ENCODE results near the gene RNASE3.

- no peak for TF ChIP-seq EZH2 (IDR thresholded peaks at IDR 0.05; ENCODE audit: borderline replicate concordance, low read length)
- TF ChIP-seq, protein P1, sequence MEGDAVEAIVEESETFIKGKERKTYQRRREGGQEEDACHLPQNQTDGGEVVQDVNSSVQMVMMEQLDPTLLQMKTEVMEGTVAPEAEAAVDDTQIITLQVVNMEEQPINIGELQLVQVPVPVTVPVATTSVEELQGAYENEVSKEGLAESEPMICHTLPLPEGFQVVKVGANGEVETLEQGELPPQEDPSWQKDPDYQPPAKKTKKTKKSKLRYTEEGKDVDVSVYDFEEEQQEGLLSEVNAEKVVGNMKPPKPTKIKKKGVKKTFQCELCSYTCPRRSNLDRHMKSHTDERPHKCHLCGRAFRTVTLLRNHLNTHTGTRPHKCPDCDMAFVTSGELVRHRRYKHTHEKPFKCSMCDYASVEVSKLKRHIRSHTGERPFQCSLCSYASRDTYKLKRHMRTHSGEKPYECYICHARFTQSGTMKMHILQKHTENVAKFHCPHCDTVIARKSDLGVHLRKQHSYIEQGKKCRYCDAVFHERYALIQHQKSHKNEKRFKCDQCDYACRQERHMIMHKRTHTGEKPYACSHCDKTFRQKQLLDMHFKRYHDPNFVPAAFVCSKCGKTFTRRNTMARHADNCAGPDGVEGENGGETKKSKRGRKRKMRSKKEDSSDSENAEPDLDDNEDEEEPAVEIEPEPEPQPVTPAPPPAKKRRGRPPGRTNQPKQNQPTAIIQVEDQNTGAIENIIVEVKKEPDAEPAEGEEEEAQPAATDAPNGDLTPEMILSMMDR (IDR thresholded peaks at IDR 0.05; ENCODE audit: low read length), result no peak
These were observed 12.5 kb upstream of the RNASE3 start for GRCh38 chr14:20878695-20879094.

All from OCI-LY1 (cell line).